Hematopoietic multipotent progenitor cell treated with erythropoietin and hydrocortisone succinate and interleukin-3 and kit ligand, for 6 days (in vitro differentiated cells): ENCODE results near the gene MCF2L2.
A peak's percentile ranks its signal among the peaks of the same experiment; 100 is the strongest.

Experiments used
- DNase-seq: peaks from one replicate; pipeline ENCODE4 v3.0.0-alpha.2; 2015

The MCF2L2 gene

GRCh38 chr3:183226333-183226890 lies 202.0 kb downstream of the MCF2L2 start:
- no peak for DNase-seq

DNA sequence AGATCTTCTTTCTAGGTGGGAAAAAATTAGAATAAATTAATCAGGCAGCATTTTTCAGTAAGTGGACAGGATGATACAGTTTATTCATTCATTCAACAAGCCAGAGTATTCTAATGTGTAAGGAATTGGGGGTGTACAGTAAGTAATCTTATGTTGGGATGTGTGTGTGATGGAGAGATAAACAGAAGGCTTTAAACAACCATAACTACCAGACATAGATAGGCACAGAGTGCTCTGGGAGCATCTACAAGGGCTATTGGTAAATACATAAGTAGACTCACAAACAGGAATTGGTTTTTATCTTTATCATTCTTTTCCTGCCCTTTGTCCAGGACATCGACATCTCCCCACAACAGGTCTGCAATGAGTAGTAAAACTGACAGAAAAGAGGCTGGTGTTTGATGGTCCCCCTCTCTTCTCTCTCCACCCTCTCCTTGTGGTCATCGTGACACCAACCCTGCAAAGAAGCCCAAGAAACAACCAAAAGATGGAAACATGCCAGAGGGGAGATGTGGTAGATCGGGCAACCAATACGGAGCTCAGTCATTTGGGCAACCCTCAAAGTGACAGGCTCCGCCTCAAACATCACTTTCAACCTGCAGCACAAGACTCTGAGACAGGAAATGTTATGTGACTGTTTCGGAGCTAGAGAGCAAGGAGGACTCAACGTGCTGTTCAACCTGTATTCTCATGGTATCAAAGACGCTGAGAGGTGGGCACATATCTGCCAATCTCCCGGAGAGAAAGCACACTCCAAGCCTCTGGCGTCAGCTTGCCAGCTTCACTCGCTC lies 204.0 kb downstream of the MCF2L2 start:
- peak; percentile 78 for DNase-seq

GRCh38 chr3:183222631-183223235 lies 205.7 kb downstream of the MCF2L2 start:
- no peak for DNase-seq

- DNase-seq: no peak
Observed at GRCh38 chr3:183220828-183221227, 207.6 kb downstream of the MCF2L2 start.

GRCh38 chr3:183218826-183219225 lies 209.6 kb downstream of the MCF2L2 start:
- no peak for DNase-seq

- DNase-seq: peak; percentile 40
Observed at GRCh38 chr3:183217548-183218332, 210.7 kb downstream of the MCF2L2 start.

DNA sequence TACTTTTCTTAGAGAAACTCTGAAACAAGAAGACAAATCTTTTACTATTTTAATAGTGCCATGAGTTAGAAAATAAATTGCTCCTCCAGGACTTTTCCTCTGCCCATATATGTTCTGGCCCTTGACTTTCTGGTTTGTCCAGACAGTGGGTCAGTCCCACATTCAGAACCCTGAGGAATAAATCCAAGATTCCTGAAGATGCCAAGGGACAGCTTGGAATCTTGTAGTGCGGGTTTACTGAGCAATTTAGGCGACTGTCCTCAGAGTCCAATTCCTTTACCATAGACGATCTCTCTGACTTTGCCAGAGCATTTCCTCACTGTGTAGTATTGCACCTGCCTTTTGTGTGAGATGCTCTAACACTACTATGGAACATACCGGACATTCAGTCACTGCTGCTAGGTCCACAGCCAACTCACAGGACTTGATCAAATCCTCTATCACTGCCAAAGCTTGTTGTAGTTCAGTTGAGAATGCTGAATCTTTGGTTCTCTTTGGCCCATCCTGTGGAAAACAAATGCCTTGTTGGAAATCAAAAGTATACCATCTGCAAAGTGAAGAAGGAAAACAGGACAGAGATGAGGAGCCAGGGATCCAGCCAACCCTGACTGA lies 212.7 kb downstream of the MCF2L2 start:
- DNase-seq: no peak

DNA sequence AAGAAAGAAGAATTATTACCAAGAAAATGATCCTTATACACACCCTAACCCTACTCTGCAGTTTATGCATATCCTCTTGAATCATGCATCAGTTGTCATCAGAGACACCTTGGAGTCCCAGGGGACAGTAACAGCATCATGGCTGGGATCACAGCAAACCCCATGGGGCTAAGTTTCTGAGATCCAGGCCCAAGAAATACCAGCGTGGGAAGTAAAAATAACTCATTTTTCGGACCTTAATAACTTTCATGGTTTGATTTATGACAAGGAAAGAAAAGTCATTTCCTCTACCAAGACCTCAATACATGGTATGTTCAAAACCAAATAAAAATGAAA lies 214.2 kb downstream of the MCF2L2 start:
- DNase-seq: no peak

GRCh38 chr3:183213415-183214276 lies 214.8 kb downstream of the MCF2L2 start:
- no peak for DNase-seq

DNA sequence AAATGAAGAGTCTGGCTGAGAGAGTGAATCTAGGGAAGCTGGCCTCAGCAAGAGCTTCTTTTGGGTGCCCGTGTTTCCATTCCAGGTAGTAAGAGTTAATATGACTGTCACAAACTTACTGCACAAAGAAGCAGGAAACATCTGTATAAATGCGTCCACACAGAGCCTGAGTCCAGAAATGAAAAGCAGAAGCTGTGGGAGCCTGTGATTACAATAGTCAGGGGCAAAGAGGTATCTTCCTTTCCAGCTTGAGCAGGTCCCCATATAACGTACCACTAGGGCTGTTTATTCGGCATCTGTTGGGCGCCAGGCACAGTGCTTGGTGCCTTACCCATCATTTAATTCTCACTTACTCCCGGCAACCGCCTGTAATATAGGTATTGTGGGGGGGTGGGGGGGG lies 215.9 kb downstream of the MCF2L2 start:
- peak; percentile 78 for DNase-seq

GRCh38 chr3:183212096-183212495 lies 216.3 kb downstream of the MCF2L2 start:
- no peak for DNase-seq

DNA sequence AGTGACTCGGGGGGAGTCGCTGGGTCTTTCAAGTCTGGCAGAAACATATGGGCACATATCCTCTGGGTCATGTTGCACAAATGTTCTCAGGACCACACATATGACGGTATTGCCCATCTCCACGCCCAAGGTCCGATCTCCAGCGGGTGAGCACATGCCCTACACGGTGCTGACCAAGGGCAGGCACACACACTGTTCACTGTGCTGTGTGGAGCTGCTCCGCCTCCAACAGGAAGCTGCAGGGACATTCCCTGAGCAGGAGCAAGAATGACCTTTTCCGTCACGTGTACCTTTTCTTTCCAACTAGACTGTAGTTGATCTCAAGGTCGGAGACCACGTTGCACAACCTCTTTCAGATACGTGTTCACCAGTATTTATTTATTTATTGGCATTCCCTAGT lies 217.1 kb downstream of the MCF2L2 start:
- no peak for DNase-seq

DNA sequence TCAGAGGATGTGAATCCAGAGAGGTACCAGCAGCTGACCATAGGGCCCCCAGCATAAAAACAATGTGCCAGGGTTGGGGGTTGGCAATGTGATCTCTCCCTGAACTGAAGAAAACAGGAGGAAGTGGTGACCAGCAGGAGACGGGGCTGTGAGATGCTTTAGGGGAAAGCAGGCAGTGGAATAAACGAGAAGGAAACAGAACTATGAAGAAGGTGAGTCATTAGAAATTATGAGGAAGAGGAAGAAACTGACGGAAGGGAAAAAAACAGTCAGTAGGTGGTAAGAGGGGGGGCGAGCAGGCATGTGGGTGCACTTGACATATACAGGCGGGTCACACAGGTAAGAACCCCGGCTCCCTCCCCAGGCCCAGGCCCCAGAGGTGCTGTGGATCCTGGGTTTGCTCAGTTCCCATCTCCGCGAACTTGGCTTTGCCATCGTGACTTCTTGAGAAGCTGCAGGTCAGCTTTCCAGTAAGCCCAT lies 217.5 kb downstream of the MCF2L2 start:
- peak; percentile 31 for DNase-seq

DNA sequence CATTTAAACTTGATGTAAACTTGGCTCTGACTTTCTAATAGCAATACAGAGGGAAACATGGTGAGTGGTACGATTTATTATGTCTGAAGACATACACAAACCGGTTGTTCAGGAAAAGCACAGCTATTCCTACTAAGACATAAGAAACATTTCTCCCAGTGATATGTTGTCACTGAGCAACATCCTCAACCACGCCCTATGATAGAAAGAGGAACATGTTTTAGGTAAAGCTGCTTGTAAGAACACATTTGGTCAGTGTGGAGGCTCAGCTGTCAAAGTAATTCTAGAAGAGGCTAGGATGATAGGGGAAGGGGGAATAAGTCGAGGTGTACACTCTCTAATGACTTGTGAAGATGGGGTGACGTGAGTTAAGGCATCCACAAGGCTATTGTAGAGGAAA lies 218.1 kb downstream of the MCF2L2 start:
- peak; percentile 54 for DNase-seq

- DNase-seq: no peak
Observed at GRCh38 chr3:183208800-183209199, 219.6 kb downstream of the MCF2L2 start.

DNA sequence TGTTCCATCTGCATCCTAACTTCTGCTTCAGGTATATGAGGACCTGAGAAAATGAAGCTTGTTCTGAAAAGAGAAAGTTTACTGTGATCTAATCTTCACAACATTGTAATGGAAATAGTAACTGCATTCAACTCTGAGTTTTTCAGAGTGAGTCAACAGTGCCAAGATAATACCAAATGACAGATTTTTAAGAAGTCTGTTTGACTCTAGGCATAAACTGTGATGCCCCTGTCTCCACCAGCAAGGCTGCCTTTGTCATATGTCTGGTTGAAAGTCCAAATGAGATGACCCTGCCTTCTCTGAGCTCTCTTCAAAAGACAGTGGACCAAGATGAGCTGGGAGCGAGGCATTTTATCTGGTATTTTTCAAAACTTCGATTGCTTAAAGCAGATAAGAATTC lies 220.2 kb downstream of the MCF2L2 start:
- no peak for DNase-seq

DNA sequence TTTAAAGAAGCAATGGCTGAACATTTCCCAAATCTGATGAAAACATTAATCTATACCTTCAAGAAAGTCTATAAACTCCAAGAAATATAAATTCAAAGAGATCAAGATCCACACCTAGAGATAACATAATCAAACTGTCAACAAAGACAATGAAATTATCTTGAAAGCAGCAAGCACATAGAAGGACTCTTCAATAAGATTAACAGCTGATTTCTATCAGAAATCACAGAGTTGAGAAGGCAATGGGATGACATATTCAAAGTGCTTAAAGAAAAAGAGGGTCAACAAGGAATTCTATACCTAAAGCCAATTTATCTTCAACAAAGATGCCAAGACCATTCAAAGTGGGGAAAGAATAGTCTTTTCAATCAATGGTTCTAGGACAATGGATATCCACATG lies 224.7 kb downstream of the MCF2L2 start:
- no peak for DNase-seq

DNA sequence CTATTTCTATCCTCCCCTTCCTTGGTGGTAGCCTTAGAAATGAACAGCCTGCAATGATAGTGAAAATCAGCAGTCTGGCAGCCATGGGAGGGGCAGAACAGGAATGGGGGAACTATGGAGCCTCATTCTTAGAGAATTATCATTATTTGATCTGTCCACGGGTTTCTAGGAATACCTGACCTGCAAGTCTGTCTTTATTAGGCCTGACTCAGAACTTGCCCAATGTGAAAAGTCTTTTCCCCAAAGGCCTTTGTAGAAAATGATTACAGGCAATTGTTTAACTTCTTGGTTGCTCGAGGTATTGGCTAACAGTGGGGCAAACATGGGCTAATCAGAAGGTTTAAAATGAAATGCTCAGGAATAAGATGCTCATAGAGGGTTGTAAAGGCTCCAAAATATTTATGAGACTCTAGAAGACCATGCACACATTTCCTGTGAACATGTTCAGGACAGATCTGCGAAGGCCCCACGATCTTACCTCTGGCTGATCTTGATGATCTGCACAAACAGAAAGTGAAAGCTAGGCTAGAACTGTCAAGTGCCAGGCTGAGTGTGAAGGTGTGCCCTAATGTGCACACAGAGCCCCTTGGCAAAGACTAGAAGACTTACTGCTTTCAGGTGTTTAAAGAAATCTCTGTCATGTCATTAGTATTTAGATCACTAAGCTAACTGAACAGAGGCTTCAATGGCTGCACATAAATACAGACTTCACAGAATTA lies 226.3 kb downstream of the MCF2L2 start:
- peak; percentile 24 for DNase-seq

DNA sequence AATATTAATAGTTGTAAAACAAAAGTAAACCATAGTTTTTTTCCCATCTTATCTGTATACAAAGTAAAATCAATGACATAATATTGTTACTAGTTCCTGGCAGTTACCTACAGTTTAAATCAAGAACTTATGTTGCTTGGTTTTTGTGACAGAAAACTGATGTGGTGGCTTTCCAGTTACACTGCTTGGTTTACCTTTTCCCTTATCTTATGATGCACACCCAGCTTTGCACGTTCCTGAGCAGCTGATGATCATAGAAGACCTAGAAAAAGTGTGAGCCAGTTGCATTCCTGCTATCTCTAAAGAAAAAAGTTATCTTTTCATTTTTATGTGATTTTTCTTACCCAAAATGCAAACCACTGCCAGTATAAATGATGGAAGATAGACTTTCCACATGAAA lies 229.5 kb downstream of the MCF2L2 start:
- no peak for DNase-seq

DNA sequence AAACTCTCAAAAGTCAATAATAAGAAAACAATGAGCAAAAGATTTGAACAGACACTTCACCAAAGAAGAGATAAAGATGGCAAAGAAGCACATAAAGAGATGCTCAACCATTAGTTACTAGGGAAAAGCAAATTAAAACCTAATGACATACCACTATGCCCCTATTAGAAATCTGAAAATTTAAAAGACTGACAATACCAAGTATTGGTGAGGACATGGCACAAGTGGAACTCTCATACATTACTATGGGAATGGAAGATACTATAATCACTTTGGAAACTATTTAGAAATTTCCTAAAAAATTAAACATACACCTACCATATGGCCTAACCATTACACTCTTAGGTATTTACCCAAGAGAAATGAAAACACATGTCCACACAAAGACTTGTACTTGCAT lies 230.7 kb downstream of the MCF2L2 start:
- DNase-seq: no peak

DNA sequence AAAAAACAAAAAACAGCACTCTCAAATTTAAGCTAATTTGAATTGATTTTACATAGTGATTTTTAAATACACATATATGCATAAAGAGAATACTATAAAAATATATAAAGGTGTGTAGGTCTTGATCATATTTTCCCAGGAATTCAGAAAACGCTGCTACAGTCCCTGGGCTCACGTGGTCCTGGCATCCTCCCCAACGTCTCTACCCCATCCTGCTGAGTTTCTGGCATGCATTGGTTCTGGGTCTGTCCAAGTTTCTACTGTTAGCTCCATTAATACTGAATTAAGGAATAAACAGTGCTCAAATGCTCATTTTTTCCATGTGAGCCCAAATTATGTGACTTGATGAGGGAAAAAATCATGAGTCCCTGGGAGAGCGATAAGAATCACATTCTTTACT lies 233.2 kb downstream of the MCF2L2 start:
- DNase-seq: no peak
